ENCODE data around the gene RAD51B.

GRCh38 chr14:68314642-68315041 lies 495.1 kb downstream of the RAD51B start:
- TF ChIP-seq POLR2A (IDR thresholded peaks at IDR 0.05; ENCODE audit: low read depth, low read length): no peak
- TF ChIP-seq TAF1 (IDR thresholded peaks at IDR 0.05; ENCODE audit: low read depth, low read length): no peak
- no peak for TF ChIP-seq POLR2AphosphoS5 (IDR thresholded peaks at IDR 0.05; ENCODE audit: low read depth, low read length)
- no peak for TF ChIP-seq PAX5 (IDR thresholded peaks at IDR 0.05; ENCODE audit: insufficient read depth, low read length, severe bottlenecking)

All from GM12891 (cell line).